PFSK-1 (cell line): Measurements from ENCODE around the gene ATP6V0B.

ENCODE experiments used
- FOXP2 ChIP-seq: optimal IDR thresholded peaks from 2 replicates; pipeline ENCODE3; 2011; ENCODE audit warnings: borderline replicate concordance, control low read depth, inconsistent platforms; ENCODE audit not compliant: insufficient read depth; ENCODE audit errors: extremely low read length, extremely low read depth
- POLR2AphosphoS5 ChIP-seq: IDR thresholded peaks from 2 replicates; pipeline ENCODE4 v1.6.1; 2012; ENCODE audit warnings: low read depth, mild to moderate bottlenecking, control low read depth, low read length, moderate library complexity
- TAF1 ChIP-seq: IDR thresholded peaks from 2 replicates; pipeline ENCODE4 v1.6.1; 2012; ENCODE audit warnings: low read length, control low read depth, borderline replicate concordance; ENCODE audit not compliant: insufficient read depth
- TF ChIP-seq, protein P1 (sequence below), 2 experiments: IDR thresholded peaks; 2 replicates each; pipeline versions ENCODE4 v1.6.1 to v1.8.0; 2011 to 2012; ENCODE audit warnings: low read depth in 2 of 2, low read length in 2 of 2, control low read depth in 1 of 2, inconsistent platforms in 1 of 2, mild to moderate bottlenecking in 1 of 2, moderate library complexity in 1 of 2; ENCODE audit not compliant: insufficient read depth in 1 of 2

DNA sequence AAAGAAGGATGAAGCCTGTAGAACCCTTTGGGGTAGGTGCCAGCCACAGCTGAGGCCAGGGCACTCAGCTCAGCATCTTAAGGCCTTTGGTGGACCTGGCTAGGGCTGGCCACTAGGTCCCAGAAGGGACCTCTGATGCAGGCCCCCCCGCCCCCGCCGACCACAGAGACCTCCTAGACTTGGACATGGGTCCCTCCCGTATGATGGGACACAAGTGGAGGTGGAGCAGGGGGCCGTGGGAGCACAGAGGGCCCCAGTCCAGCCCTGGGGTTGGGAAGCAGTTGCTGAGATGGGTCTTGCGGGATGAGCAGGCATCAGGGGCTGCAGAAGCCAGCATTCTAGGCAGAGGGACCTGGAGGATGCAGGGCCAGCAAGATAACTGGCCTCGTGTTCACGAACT is 7.5 kb downstream of the ATP6V0B start:
- TF ChIP-seq, protein P1, sequence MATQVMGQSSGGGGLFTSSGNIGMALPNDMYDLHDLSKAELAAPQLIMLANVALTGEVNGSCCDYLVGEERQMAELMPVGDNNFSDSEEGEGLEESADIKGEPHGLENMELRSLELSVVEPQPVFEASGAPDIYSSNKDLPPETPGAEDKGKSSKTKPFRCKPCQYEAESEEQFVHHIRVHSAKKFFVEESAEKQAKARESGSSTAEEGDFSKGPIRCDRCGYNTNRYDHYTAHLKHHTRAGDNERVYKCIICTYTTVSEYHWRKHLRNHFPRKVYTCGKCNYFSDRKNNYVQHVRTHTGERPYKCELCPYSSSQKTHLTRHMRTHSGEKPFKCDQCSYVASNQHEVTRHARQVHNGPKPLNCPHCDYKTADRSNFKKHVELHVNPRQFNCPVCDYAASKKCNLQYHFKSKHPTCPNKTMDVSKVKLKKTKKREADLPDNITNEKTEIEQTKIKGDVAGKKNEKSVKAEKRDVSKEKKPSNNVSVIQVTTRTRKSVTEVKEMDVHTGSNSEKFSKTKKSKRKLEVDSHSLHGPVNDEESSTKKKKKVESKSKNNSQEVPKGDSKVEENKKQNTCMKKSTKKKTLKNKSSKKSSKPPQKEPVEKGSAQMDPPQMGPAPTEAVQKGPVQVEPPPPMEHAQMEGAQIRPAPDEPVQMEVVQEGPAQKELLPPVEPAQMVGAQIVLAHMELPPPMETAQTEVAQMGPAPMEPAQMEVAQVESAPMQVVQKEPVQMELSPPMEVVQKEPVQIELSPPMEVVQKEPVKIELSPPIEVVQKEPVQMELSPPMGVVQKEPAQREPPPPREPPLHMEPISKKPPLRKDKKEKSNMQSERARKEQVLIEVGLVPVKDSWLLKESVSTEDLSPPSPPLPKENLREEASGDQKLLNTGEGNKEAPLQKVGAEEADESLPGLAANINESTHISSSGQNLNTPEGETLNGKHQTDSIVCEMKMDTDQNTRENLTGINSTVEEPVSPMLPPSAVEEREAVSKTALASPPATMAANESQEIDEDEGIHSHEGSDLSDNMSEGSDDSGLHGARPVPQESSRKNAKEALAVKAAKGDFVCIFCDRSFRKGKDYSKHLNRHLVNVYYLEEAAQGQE (IDR thresholded peaks at IDR 0.05; ENCODE audit: insufficient read depth in 1 of 2, low read depth in 2 of 2, low read length in 2 of 2) = no peak
- TF ChIP-seq POLR2AphosphoS5 (no peak), FOXP2 (no peak), TAF1 (no peak)
